Measurements from ENCODE around the gene KASH5. TPM values are rescaled to one million over a fixed set of nuclear protein-coding genes. Genes with fewer than 3 reads are reported as not detected.
"Not testable (repeated sequence)": the region's sequence is repeated elsewhere in the genome, so short reads cannot be mapped to it uniquely, and the experiment has no call there.

The KASH5 gene
- total RNA-seq, 1 donor from 2014 or later = not detected

GRCh38 chr19:49436381-49437017 lies 48.5 kb downstream of the KASH5 start:
- DNase-seq = peak; percentile 34

GRCh38 chr19:49437231-49437630 lies 49.2 kb downstream of the KASH5 start:
- DNase-seq = no peak

GRCh38 chr19:49438261-49438660 lies 50.2 kb downstream of the KASH5 start:
- no peak for DNase-seq

- DNase-seq = no peak
These were observed 51.8 kb downstream of the KASH5 start for GRCh38 chr19:49439836-49440235.

GRCh38 chr19:49440439-49441209 lies 52.6 kb downstream of the KASH5 start:
- DNase-seq = no peak

- DNase-seq = peak; percentile 24
These were observed 53.3 kb downstream of the KASH5 start, which contains the start of gene SLC17A7 for GRCh38 chr19:49441210-49441959. Gene SLC17A7 (minus strand): TSS chr19:49441527. CDS start chr19:49441379, 148 bp downstream.

- DNase-seq = no peak
These were observed 53.9 kb downstream of the KASH5 start for GRCh38 chr19:49441960-49442350.

- peak; percentile 17 for DNase-seq
These were observed 54.3 kb downstream of the KASH5 start for GRCh38 chr19:49442354-49442753.

GRCh38 chr19:49442771-49443365 lies 54.8 kb downstream of the KASH5 start:
- peak; percentile 89 for DNase-seq

- DNase-seq = peak; percentile 98
These were observed 55.5 kb downstream of the KASH5 start for GRCh38 chr19:49443366-49444099.

- not testable (repeated sequence) for DNase-seq
These were observed 56.2 kb downstream of the KASH5 start for GRCh38 chr19:49444100-49444700.

GRCh38 chr19:49445997-49446396 lies 57.9 kb downstream of the KASH5 start:
- no peak for DNase-seq

GRCh38 chr19:49447485-49448431 lies 59.7 kb downstream of the KASH5 start:
- peak; percentile 42 for DNase-seq

- no peak for DNase-seq
These were observed 60.4 kb downstream of the KASH5 start for GRCh38 chr19:49448432-49448786.

GRCh38 chr19:49450405-49450804 lies 62.4 kb downstream of the KASH5 start:
- DNase-seq = no peak

GRCh38 chr19:49451430-49452181 lies 63.6 kb downstream of the KASH5 start, which contains the start of gene PIH1D1:
Gene PIH1D1 (minus strand): TSS chr19:49451814. CDS start chr19:49451574, 240 bp downstream.
- DNase-seq = peak; percentile 99

GRCh38 chr19:49453013-49453756 lies 65.1 kb downstream of the KASH5 start, which contains the start of gene ALDH16A1:
Gene ALDH16A1 (plus strand): TSS chr19:49453225. CDS start chr19:49453332, 107 bp downstream.
- DNase-seq = peak; percentile 99

GRCh38 chr19:49453757-49454240 lies 65.8 kb downstream of the KASH5 start:
- DNase-seq = no peak
